NB4 (cell line): ENCODE data around the gene SLC16A12.

Source experiments
- DNase-seq: peaks from one replicate; pipeline ENCODE4 v3.0.0; 2010; ENCODE audit warnings: low read depth
- H3K4me3 ChIP-seq: one replicate; pipeline ENCODE4 v1.5.1; 2011; ENCODE audit warnings: mild to moderate bottlenecking, low read depth, low read length, moderate library complexity
- MAX ChIP-seq: IDR thresholded peaks from 2 replicates; pipeline ENCODE4 v1.6.1; 2011; ENCODE audit warnings: low read depth, low read length
- MYC ChIP-seq: IDR thresholded peaks from 2 replicates; pipeline ENCODE4 v1.6.1; 2011; ENCODE audit warnings: low read depth, low read length
- POLR2A ChIP-seq: IDR thresholded peaks from 2 replicates; pipeline ENCODE4 v1.6.1; 2011; ENCODE audit warnings: mild to moderate bottlenecking; ENCODE audit not compliant: insufficient read length; ENCODE audit errors: extremely low read depth
- TF ChIP-seq, protein P1 (sequence below): IDR thresholded peaks from one replicate; pipeline ENCODE4 v1.5.1; 2012; ENCODE audit warnings: low read depth, low read length

SLC16A12 gene

DNA sequence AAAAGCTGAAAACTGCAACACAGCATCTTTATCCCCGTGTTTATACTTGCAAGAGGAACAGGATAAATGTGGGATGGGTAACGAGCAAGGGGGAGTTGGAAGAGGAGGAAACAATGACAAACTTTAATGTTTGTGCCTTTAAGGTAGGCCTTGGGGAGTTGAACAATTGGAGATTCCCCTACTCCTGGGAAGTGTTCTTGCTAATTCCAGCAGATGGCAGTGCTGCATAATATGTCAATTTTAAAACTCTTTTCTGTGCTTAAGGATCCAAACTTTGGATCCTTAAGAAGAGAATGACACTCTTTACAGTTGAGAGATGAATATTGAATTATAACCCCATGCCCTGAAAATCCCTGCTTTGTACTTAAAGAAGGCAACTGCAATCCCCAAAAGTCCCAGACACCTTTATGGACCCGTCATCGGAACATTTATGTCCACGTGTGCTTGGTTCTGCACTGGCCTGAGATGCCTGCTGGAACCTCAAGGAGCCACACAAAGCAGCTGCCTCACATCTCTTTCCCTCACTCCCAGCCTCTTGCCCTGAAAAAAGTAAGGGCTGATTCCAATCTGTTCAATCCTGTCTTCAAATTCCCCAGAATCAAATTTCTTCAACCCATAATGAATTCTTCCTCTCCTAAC, 109.0 kb downstream of the SLC16A12 start:
- DNase-seq, result peak; percentile 64
- TF ChIP-seq, protein P1, sequence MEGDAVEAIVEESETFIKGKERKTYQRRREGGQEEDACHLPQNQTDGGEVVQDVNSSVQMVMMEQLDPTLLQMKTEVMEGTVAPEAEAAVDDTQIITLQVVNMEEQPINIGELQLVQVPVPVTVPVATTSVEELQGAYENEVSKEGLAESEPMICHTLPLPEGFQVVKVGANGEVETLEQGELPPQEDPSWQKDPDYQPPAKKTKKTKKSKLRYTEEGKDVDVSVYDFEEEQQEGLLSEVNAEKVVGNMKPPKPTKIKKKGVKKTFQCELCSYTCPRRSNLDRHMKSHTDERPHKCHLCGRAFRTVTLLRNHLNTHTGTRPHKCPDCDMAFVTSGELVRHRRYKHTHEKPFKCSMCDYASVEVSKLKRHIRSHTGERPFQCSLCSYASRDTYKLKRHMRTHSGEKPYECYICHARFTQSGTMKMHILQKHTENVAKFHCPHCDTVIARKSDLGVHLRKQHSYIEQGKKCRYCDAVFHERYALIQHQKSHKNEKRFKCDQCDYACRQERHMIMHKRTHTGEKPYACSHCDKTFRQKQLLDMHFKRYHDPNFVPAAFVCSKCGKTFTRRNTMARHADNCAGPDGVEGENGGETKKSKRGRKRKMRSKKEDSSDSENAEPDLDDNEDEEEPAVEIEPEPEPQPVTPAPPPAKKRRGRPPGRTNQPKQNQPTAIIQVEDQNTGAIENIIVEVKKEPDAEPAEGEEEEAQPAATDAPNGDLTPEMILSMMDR, result peak; percentile 63
- TF ChIP-seq POLR2A (no peak), MYC (no peak), MAX (no peak)
- H3K4me3 ChIP-seq, result no peak overlapping the region

- no peak overlapping the region for H3K4me3 ChIP-seq
- TF ChIP-seq, protein P1, result no peak
- TF ChIP-seq POLR2A, result no peak
- no peak for TF ChIP-seq MAX
- no peak for TF ChIP-seq MYC
- DNase-seq, result no peak
Measured at GRCh38 chr10:89425000-89425399, 110.4 kb downstream of the SLC16A12 start.

- DNase-seq, result no peak
- H3K4me3 ChIP-seq, result no peak overlapping the region
- TF ChIP-seq MYC, result no peak
- TF ChIP-seq, protein P1, result no peak
- TF ChIP-seq POLR2A, result no peak
Measured at GRCh38 chr10:89421018-89421476, 114.3 kb downstream of the SLC16A12 start.

GRCh38 chr10:89419548-89419947, 115.8 kb downstream of the SLC16A12 start:
- TF ChIP-seq POLR2A, result no peak
- TF ChIP-seq, protein P1, result peak; percentile 30
- DNase-seq, result peak; percentile 69
- H3K4me3 ChIP-seq, result no peak overlapping the region

- no peak overlapping the region for H3K4me3 ChIP-seq
- TF ChIP-seq MAX (no peak), MYC (no peak), POLR2A (no peak)
- TF ChIP-seq, protein P1, result no peak
- DNase-seq, result no peak
Measured at GRCh38 chr10:89416465-89416864, 118.9 kb downstream of the SLC16A12 start.
